ENCODE results near the gene LGALS9. TPM values are rescaled to one million over a fixed set of nuclear protein-coding genes. Genes with fewer than 3 reads are reported as not detected.
"Not testable (repeated sequence)": the region's sequence is repeated elsewhere in the genome, so short reads cannot be mapped to it uniquely, and the experiment has no call there.

LGALS9 gene
- total and polyA plus RNA-seq, 8 donors = 5.2 to 77.3 (median 18.7) TPM

DNA sequence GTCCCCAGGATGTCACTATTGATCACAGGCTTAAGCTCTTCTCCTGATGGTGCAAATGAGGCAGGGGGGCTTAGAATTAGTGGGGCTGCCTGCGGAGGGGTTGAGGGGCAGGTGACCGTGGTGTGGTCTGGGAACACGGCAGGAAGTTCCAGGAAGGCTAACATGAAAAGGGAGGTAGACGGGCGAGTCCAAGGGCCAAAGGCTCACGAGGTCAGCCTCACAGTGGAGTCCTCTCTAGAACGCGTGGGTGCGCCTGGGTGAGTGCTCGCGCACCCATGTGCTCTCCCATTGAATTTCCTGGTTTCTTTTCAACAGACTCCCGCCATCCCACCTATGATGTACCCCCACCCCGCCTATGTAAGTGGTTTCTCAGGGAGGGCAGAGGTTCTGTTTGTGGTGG, 15.2 kb downstream of the LGALS9 start:
- no peak for FAIRE-seq
- Histone ChIP-seq H3K27me3 (no peaks in the 10 kb centered on the region), H3K36me3 (peaks cover 0 to 7% (median 0%) of the 10 kb centered on the region in 3 donors), H3K27ac (no peak overlapping the region), H3K4me1 (no peaks in the 10 kb centered on the region), H3K4me3 (no peak overlapping the region), H3K9me3 (no peaks in the 10 kb centered on the region)
- WGBS, 2 donors = 91 to 96% methylated on average over 13 of the region's 13 CpGs
- TF ChIP-seq, protein P1, sequence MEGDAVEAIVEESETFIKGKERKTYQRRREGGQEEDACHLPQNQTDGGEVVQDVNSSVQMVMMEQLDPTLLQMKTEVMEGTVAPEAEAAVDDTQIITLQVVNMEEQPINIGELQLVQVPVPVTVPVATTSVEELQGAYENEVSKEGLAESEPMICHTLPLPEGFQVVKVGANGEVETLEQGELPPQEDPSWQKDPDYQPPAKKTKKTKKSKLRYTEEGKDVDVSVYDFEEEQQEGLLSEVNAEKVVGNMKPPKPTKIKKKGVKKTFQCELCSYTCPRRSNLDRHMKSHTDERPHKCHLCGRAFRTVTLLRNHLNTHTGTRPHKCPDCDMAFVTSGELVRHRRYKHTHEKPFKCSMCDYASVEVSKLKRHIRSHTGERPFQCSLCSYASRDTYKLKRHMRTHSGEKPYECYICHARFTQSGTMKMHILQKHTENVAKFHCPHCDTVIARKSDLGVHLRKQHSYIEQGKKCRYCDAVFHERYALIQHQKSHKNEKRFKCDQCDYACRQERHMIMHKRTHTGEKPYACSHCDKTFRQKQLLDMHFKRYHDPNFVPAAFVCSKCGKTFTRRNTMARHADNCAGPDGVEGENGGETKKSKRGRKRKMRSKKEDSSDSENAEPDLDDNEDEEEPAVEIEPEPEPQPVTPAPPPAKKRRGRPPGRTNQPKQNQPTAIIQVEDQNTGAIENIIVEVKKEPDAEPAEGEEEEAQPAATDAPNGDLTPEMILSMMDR (IDR thresholded peaks at IDR 0.05) = no peak
- DNase-seq = no peak
- intact Hi-C loops (cut with DNase I) = loop anchor here in 1 of 3 donors (10.0 kb wide), 1 partner anchor 291 kb away; no protein-coding TSS in a partner anchor
- no peak for ATAC-seq

DNA sequence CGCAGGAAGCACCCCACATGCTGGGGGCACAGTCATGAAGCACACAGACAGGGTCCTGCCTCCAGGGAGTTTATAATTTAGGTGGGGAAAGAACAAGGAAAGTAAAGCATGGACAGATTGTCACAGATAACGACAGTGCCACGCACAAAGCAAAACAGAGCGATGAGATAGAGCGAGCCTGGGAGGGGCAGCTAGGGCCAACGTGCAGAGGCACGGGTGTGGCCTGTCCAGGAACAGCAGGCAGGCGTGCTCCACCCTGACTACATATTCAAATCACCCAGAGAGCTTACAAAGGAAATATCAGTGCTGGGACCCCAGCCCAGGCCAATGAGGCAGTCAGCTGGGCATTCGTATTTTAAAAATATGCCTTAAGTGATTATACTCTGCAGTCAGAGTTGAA, 16.8 kb downstream of the LGALS9 start:
- H3K27ac ChIP-seq = no peak overlapping the region
- H3K36me3 ChIP-seq = peaks cover 0 to 7% (median 0%) of the 10 kb centered on the region in 3 donors
- no peaks in the 10 kb centered on the region for H3K27me3 ChIP-seq
- H3K4me1 ChIP-seq = no peaks in the 10 kb centered on the region
- TF ChIP-seq, protein P1 (IDR thresholded peaks at IDR 0.05) = no peak
- no peak for FAIRE-seq
- H3K9me3 ChIP-seq = no peaks in the 10 kb centered on the region
- DNase-seq = peak in 1 of 6 donors; percentile 9
- no peak for ATAC-seq
- intact Hi-C loops (cut with DNase I) = loop anchor here in 1 of 3 donors (10.0 kb wide), 1 partner anchor 293 kb away; no protein-coding TSS in a partner anchor
- H3K4me3 ChIP-seq = no peak overlapping the region
- 83 to 87% methylated on average over 9 of the region's 9 CpGs for WGBS, 2 donors

DNA sequence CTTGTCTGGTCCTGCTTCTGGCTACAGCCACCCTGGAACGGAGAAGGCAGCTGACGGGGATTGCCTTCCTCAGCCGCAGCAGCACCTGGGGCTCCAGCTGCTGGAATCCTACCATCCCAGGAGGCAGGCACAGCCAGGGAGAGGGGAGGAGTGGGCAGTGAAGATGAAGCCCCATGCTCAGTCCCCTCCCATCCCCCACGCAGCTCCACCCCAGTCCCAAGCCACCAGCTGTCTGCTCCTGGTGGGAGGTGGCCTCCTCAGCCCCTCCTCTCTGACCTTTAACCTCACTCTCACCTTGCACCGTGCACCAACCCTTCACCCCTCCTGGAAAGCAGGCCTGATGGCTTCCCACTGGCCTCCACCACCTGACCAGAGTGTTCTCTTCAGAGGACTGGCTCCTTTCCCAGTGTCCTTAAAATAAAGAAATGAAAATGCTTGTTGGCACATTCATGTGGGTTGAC, 18.2 kb downstream of the LGALS9 start:
- not testable (repeated sequence) for H3K36me3 ChIP-seq, H3K27me3 ChIP-seq, H3K4me3 ChIP-seq, FAIRE-seq, DNase-seq, H3K27ac ChIP-seq, H3K9me3 ChIP-seq, H3K4me1 ChIP-seq
- ATAC-seq = peak in 1 of 4 donors; percentile 6
- WGBS, 2 donors = 71 to 79% methylated on average over 4 to 5 of the region's 5 CpGs
- intact Hi-C loops (cut with DNase I) = loop anchor here in 1 of 3 donors (10.0 kb wide), 1 partner anchor 294 kb away; no protein-coding TSS in a partner anchor

DNA sequence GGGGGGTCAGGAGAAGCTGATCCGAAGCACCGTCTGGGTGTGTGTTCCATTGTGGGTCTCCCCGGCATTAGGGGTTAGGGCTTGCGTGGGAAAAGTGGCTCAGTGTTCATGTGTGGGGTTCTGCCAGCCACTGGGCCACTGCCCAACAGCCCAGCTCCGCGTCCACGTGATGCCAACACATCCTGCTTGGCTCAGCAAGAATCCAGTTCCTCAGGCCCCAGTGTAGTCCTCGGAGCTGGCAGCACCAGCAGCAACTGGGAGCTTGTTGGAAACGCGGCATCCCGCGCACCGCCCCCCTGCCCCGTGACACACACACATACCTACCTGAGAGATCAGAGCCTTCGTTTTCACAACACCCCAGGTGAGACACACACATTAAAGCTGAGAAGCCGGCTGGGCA, 18.9 kb downstream of the LGALS9 start:
- ATAC-seq (peak in 2 of 4 donors; percentile 35 to 44), DNase-seq (peak in 1 of 6 donors; percentile 30), FAIRE-seq (no peak)
- WGBS, 2 donors = 70 to 72% methylated on average over 16 of the region's 16 CpGs
- H3K27ac ChIP-seq = no peak overlapping the region
- no peaks in the 10 kb centered on the region for H3K4me1 ChIP-seq
- no peaks in the 10 kb centered on the region for H3K9me3 ChIP-seq
- intact Hi-C loops (cut with DNase I) = loop anchor here in 2 of 3 donors (2.0 to 10.0 kb wide), 5 partner anchors 47 to 415 kb away; no protein-coding TSS in a partner anchor
- no peak overlapping the region for H3K4me3 ChIP-seq
- peaks cover 0 to 7% (median 0%) of the 10 kb centered on the region in 3 donors for H3K36me3 ChIP-seq
- no peaks in the 10 kb centered on the region for H3K27me3 ChIP-seq
- TF ChIP-seq, protein P1 (IDR thresholded peaks at IDR 0.05) = no peak

DNA sequence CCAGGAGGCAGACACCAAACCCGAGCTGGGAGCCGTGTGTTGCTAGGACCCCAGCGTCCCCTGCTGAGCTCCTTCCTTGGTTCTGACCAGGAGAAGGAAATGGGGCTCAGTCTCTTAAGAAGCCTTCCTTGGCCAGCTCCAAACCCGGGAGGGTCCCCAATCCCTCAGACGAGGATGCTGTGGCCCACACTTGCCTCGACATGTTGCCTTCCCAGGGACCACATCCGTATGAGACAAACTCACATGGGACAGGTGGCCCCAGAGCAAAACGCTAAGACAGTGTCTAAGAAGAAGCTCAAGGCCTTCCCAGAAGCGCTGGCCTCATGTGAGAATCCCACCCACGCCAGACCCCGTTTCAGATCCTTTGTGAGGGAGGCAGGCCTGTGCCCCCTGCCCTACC, 19.8 kb downstream of the LGALS9 start:
- Histone ChIP-seq H3K36me3 (peaks cover 0 to 7% (median 0%) of the 10 kb centered on the region in 3 donors), H3K27ac (no peak overlapping the region), H3K4me1 (no peaks in the 10 kb centered on the region), H3K4me3 (no peak overlapping the region), H3K9me3 (no peaks in the 10 kb centered on the region), H3K27me3 (no peaks in the 10 kb centered on the region)
- ATAC-seq (no peak), DNase-seq (no peak), FAIRE-seq (no peak)
- TF ChIP-seq, protein P1 (IDR thresholded peaks at IDR 0.05) = no peak
- 57 to 69% methylated on average over 11 of the region's 11 CpGs for WGBS, 2 donors
- intact Hi-C loops (cut with DNase I) = loop anchor here in 2 of 3 donors (2.0 to 10.0 kb wide), 4 partner anchors 48 to 416 kb away; no protein-coding TSS in a partner anchor

Measured in pancreas (tissue), 10 donors.